Measurements from ENCODE around the gene TMEM238L. TPM values are rescaled to one million over a fixed set of nuclear protein-coding genes. Genes with fewer than 3 reads are reported as not detected.

The TMEM238L gene
- total and polyA plus RNA-seq, 2 donors (not counting 1 experiment from before 2014, with no cell fraction given), result not detected

- Histone ChIP-seq H3K9ac (ENCODE audit: insufficient read depth, low read length) (no peak overlapping the region), H3K27me3 (ENCODE audit: control insufficient read depth, insufficient read depth, low read length) (no peaks in the 10 kb centered on the region)
Measured at GRCh38 chr17:10805911-10806310, 2.0 kb upstream of the TMEM238L start.

GRCh38 chr17:10804546-10804945 lies 647 bp upstream of the TMEM238L start:
- Histone ChIP-seq H2AFZ (ENCODE audit: low read length) (no peak overlapping the region), H3K4me1 (ENCODE audit: control insufficient read depth, extremely low read depth, insufficient read depth, low read length) (no peaks in the 10 kb centered on the region), H3K27me3 (ENCODE audit: control insufficient read depth, insufficient read depth, low read length) (no peaks in the 10 kb centered on the region), H3K36me3 (ENCODE audit: control insufficient read depth, insufficient read depth, low read length) (no peaks in the 10 kb centered on the region), H3K4me3 (replicated peaks in 1 of 4; ENCODE audit: control extremely low read depth in 1 of 4, insufficient read depth in 1 of 4, low read depth in 3 of 4, low read length in 4 of 4) (no peak overlapping the region), H4K20me1 (ENCODE audit: control insufficient read depth, extremely low read depth, insufficient read depth, low read length) (no peaks in the 10 kb centered on the region), H3K4me2 (ENCODE audit: extremely low read depth, insufficient read depth, low read length) (no peak overlapping the region), H3K27ac (ENCODE audit: insufficient read depth, low read length) (no peak overlapping the region), H3K9me3 (ENCODE audit: control insufficient read depth, insufficient read depth, low read depth, low read length) (no peaks in the 10 kb centered on the region), H3K79me2 (ENCODE audit: control insufficient read depth, insufficient read depth, low read length) (no peaks in the 10 kb centered on the region), H3K9ac (ENCODE audit: insufficient read depth, low read length) (no peak overlapping the region)
- TF ChIP-seq CTCF (conservative IDR thresholded peaks at IDR 0.05 in 1 of 2, IDR thresholded peaks at IDR 0.05 in 1 of 2; ENCODE audit: low read depth in 1 of 2, low read length in 2 of 2) (no peak), EZH2 (IDR thresholded peaks at IDR 0.05; ENCODE audit: low read length, missing control alignments) (no peak)
- no peak for DNase-seq (ENCODE audit: low read depth in 2 of 2)

More at GRCh38 chr17:10805911-10806310, 2.0 kb upstream of the TMEM238L start:
- no peak for DNase-seq (ENCODE audit: low read depth in 2 of 2)
- H3K4me1 ChIP-seq (ENCODE audit: control insufficient read depth, extremely low read depth, insufficient read depth, low read length), result no peaks in the 10 kb centered on the region
- H3K4me3 ChIP-seq (replicated peaks in 1 of 4; ENCODE audit: control extremely low read depth in 1 of 4, insufficient read depth in 1 of 4, low read depth in 3 of 4, low read length in 4 of 4), result no peak overlapping the region
- no peak overlapping the region for H3K27ac ChIP-seq (ENCODE audit: insufficient read depth, low read length)
- no peaks in the 10 kb centered on the region for H3K36me3 ChIP-seq (ENCODE audit: control insufficient read depth, insufficient read depth, low read length)
- TF ChIP-seq CTCF (conservative IDR thresholded peaks at IDR 0.05 in 1 of 2, IDR thresholded peaks at IDR 0.05 in 1 of 2; ENCODE audit: low read depth in 1 of 2, low read length in 2 of 2) (no peak), EZH2 (IDR thresholded peaks at IDR 0.05; ENCODE audit: low read length, missing control alignments) (no peak)
- H3K9me3 ChIP-seq (ENCODE audit: control insufficient read depth, insufficient read depth, low read depth, low read length), result no peaks in the 10 kb centered on the region
- H4K20me1 ChIP-seq (ENCODE audit: control insufficient read depth, extremely low read depth, insufficient read depth, low read length), result no peaks in the 10 kb centered on the region
- H3K4me2 ChIP-seq (ENCODE audit: extremely low read depth, insufficient read depth, low read length), result no peak overlapping the region
- H3K79me2 ChIP-seq (ENCODE audit: control insufficient read depth, insufficient read depth, low read length), result no peaks in the 10 kb centered on the region
- no peak overlapping the region for H2AFZ ChIP-seq (ENCODE audit: low read length)

GRCh38 chr17:10803350-10803749 lies 549 bp downstream of the TMEM238L start:
- Histone ChIP-seq H3K4me3 (replicated peaks in 1 of 4; ENCODE audit: control extremely low read depth in 1 of 4, insufficient read depth in 1 of 4, low read depth in 3 of 4, low read length in 4 of 4) (no peak overlapping the region), H3K4me1 (ENCODE audit: control insufficient read depth, extremely low read depth, insufficient read depth, low read length) (no peaks in the 10 kb centered on the region), H3K27ac (ENCODE audit: insufficient read depth, low read length) (no peak overlapping the region), H4K20me1 (ENCODE audit: control insufficient read depth, extremely low read depth, insufficient read depth, low read length) (no peaks in the 10 kb centered on the region), H3K9ac (ENCODE audit: insufficient read depth, low read length) (no peak overlapping the region), H3K79me2 (ENCODE audit: control insufficient read depth, insufficient read depth, low read length) (no peaks in the 10 kb centered on the region), H3K36me3 (ENCODE audit: control insufficient read depth, insufficient read depth, low read length) (no peaks in the 10 kb centered on the region), H2AFZ (ENCODE audit: low read length) (no peak overlapping the region), H3K27me3 (ENCODE audit: control insufficient read depth, insufficient read depth, low read length) (no peaks in the 10 kb centered on the region), H3K9me3 (ENCODE audit: control insufficient read depth, insufficient read depth, low read depth, low read length) (no peaks in the 10 kb centered on the region), H3K4me2 (ENCODE audit: extremely low read depth, insufficient read depth, low read length) (no peak overlapping the region)
- TF ChIP-seq EZH2 (IDR thresholded peaks at IDR 0.05; ENCODE audit: low read length, missing control alignments) (no peak), CTCF (conservative IDR thresholded peaks at IDR 0.05 in 1 of 2, IDR thresholded peaks at IDR 0.05 in 1 of 2; ENCODE audit: low read depth in 1 of 2, low read length in 2 of 2) (no peak)
- DNase-seq (ENCODE audit: low read depth in 2 of 2), result no peak

Data from fibroblast of lung (primary cell).